SH-SY5Y (cell line): ENCODE results near the gene HMHB1.

Source experiments
- GATA2 ChIP-seq: IDR thresholded peaks from 2 replicates; pipeline ENCODE4 v1.6.1; 2011; ENCODE audit warnings: mild to moderate bottlenecking, low read depth, low read length
- GATA3 ChIP-seq: IDR thresholded peaks from 2 replicates; pipeline ENCODE4 v1.6.1; 2011; ENCODE audit warnings: low read depth, mild to moderate bottlenecking, low read length, moderate library complexity

Gene HMHB1

DNA sequence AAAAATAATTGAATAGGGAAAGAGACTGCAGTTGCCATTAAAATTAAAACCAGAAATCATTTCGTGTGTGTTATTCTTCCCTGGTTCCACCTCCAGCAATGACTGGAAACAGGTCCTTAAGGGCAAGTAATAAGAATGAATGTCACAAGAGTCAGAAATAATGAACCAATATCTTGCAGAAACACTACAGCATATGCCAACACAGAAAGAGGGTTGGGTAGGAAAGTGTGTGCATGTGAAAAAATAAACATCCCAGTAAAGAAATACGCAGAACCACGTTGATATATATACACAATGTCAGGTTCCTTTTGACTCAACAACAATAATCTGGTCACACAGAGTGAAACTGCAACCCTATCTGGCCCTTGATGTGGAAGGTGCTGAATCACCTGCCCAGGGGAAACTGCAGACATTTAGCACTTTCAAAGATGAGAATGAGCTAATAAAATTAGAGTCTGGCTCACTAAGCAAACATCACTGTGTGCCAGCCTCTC lies 15.0 kb downstream of the HMHB1 start:
- TF ChIP-seq GATA2 (no peak), GATA3 (no peak)

DNA sequence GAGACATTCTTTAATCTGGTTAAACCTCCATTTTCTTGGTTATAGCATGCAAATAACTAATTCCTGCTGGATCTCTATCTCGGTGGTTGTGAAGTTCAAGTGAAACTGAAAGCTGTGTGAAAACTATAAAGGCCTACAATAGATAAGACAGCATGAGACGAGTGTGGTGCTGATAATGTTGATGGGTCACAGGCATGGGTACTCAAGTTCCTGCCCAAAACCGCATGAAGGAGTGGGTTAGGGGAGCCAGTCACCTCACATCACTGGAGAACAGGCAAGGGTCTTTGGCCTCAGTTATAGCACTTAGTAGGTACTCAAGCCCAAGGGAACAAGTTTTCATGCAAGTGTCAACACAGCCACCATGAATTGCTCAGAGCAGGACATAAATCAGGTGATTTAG lies 16.7 kb downstream of the HMHB1 start:
- TF ChIP-seq GATA2, result no peak
- no peak for TF ChIP-seq GATA3

DNA sequence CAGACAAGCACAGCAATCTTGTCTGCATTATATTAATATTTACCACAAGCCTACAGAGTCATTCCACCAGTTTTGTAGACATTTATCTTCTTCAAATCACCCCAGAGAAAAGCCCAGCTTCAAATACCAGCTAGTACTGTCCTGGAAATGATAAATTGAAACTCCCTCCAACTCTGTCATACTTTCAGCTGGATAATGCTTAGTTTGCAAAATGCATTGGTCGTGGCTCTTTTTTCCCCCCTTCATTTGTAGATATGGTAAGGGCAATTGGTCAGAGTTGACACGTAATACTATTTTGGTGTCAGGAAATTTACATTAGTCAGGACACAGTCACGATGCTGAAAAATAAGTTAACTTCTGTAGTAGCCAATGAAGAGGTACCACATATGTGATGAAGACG lies 21.2 kb downstream of the HMHB1 start:
- no peak for TF ChIP-seq GATA3
- no peak for TF ChIP-seq GATA2

DNA sequence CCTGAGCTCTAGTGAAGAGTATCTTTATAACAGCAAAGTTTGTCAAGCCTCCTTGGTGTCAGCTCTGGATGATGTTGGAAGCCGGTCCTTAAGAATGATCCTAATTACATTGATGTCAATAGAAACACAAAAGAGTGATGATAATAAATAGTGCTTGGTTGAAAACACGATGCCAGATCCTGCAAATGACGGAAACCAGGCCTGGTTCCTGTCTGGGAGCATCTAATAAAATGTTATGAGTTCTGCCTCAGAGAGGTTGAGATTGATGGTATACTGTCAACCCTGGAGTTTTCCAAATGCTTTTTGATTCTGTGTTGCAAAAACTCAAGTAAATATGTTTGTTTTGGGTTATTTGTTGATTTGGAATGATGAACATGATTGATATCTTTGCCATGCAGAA lies 23.3 kb downstream of the HMHB1 start:
- TF ChIP-seq GATA2 (no peak), GATA3 (no peak)

DNA sequence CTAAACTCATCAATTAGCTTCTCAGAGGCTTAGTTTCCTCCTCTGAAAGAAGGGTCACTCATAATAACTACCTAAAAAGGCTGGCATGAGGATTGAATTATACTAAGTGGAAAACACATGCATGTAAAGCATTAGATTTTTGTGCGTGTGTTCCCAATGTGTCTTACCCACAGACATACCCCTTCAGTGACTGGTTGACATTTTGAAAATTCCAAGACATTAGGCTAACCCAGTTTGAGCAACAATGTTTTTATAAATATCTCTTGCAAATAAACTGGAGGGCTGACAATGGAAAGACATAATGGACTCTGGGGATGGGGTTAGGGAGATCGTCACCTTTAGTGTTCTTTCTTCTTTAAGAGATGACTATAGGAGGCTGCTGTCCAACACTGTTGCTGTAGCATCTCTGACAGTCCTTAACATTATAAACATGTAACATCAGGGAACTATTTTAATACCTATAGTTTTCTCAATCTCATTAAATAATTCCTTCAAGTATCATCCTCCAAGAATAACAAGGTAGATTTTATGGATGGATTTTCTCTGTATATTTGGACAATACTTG lies 24.3 kb downstream of the HMHB1 start:
- no peak for TF ChIP-seq GATA2
- no peak for TF ChIP-seq GATA3

DNA sequence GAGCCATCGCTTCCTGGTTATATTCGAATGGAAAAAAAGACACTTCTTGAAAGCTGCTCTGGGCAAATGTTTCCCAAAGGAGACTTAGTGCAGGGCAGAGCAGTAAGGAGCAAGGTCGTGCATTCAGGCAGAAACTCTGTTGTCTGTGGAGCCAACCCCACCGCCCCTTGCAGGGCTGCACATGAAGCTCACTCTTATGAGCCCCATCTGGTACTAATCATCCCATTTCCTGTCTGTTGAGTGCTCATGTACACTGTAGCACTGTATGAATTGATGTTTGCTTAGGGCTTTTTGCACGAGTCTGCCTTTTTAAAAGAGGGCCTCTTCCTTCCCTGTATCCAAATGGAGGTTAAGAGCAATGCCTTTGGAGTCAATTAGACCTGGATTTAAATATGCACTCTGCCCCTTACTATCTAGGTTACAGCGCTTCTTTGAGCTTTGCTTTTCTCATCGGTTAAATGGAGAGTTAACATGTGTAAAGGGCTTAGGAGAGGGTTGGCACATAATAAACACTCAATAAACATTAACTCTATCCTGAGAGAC lies 25.4 kb downstream of the HMHB1 start:
- no peak for TF ChIP-seq GATA2
- TF ChIP-seq GATA3, result no peak

DNA sequence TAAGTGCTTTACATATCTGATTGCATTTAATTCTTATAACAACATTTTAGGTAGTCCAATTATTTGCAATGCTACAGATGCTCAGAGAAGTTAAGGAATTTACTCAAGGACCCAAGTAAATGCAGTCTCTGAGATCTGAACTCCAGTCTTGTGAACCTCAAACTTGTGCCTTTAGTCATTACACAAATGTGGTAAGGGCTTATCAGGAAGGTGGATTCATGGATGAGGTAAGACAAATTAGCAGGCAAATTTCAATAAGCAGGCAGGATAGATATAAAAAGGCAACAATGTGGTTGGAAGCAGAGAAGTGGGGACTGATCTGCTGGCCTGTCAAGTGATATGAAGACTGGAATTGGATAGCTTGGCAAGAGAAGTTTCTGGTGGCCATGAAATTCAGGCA lies 29.5 kb downstream of the HMHB1 start:
- TF ChIP-seq GATA2 (no peak), GATA3 (no peak)

DNA sequence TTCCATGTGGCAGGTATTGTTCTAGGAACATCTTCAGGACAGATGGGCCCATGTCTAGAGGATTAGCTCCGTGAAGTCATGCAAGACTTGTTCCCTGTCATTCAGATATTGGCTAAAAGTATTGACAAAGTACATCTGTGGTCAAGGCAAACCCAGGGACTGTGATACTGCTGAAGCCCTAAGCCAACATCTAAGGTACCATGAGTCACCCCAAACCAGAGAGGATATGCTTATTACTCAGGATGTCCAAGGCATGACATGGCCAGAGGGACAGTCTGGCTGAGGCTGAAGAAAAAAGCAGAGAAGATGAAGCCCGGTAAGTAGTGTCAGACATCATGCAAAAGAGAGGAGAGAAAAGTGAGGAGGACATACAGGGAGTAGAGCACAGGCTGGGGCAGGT lies 31.0 kb downstream of the HMHB1 start:
- TF ChIP-seq GATA2 (no peak), GATA3 (no peak)

DNA sequence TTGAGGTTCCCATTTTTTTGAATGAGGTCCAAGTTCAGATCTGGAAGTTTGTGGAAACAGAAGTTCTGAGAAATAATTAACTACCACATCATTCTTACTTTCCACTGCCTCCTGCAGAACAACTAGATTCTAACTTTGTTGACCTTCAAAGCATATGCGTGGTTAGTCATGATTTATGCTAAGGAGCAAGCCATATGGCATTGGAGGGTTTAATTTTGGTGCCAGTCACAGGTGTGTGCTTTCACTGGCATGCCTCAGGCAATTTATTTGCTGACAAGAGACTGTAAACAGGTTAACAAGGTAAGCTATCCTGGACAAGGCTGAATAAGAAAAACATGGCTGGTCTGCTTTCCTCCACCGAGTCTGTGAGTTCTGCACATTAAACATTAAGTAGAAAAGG lies 31.5 kb downstream of the HMHB1 start:
- TF ChIP-seq GATA2, result no peak
- TF ChIP-seq GATA3, result no peak

DNA sequence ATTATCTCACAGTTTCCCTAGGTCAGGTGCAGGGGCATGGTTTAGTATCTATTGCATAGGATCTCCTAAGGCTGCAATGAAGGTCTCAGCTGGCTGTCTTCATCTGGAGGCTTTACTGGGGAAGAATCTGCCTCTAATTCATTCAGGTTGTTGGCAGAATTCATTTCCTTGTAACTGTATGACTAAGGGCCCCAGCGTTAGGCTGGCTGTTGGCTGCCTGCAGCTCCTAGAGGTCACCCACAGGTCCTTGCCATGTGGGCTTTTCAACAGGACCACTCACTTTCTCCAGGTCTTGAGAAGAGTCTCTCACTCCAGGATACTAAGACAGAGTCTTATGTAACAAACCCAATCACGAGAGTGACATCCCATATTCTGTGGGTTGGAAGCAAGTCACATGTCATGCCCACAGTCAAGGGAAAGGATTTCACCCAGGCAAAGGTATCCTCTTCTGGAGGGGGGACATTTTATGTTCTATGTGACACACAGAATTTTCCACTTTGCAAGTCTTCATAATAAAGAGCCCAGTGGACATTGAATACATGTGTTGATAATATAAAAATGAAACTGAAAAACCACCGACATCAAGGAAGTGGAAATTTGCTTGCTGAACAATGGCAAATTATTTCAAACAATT lies 38.2 kb downstream of the HMHB1 start:
- TF ChIP-seq GATA2 (no peak), GATA3 (no peak)

DNA sequence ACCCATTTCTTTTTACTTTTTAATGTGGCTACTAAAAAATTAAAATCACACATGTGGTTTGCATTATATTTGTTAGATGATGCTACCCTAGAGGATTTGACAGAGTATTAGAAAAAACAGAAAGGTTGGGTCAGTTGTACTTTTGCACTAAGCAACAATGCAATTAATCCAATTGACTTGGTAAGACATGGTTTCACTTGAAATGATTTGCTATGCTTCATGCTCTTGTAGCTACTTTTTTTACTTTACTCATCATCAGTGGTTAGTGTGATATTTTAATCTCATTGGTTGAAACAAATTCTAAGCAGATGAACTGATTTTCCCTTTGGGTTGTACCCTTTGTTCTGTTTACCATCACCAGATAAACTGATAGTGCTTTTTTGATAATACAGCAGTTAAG lies 39.4 kb downstream of the HMHB1 start:
- TF ChIP-seq GATA3, result no peak

DNA sequence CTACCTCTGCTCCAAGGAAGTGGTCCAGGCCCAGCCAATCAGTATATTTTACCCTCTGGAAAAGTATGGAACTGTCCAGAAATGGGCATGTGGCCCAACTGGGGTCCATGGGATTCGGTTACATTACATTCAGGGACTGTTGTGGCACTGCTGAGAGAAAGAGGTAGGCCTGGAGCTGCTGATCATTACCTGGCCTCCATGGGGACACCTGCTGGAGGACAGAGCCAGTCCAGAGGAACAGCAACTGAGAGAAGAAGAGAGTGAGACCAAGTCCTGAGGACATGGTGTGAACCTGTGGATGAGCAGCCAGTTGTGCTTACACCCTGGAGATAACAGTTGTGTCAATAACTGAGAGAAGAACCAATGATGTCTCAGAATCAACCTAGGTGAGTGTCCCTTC lies 48.2 kb downstream of the HMHB1 start:
- TF ChIP-seq GATA3 (no peak), GATA2 (no peak)

DNA sequence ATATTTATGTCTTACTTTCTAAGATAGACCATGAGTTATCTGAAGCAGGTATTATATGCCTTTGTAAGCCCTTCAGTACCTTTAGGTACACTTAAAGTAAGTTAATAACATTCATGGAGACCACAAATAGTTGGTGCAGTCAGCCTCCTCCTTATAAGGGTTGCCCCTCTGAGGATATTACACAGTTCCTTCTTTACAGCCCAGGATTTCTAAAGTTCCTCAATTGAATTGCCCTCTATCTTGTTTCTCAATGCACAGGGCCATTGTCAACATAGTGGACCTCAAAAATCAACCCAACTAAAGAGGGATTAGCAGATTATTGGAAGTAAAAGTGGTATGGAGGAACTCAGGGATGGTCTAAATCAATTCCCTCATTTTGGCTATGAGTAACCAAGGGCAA lies 50.3 kb downstream of the HMHB1 start:
- TF ChIP-seq GATA3 (no peak), GATA2 (no peak)

DNA sequence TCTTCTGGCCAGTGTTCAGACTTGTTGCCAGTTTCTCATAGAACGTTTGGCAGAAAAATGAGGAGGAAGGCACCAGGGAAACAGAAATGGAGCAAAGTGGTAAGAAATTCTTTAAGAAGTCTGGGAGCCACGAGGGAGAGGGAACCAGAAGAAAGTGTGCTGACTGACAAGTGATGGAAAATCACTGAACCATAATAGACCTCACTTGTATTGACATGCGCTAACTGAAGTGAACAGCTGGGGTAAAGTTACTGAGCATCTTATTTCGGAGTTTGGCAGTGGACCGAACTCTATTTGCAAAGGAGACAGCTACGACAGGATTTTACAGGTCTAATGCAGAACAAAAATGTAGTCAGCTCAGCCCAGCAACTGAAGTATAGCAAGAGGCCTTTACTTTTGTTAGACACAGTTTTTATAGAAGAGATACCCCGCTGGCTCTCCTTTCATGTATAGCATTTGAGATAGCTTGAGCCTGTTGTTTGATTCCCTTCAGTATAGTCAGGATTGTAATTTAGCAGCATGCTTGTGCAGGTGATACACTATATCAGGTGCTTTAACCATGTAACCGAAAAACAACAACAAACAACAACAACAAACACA lies 53.6 kb downstream of the HMHB1 start:
- no peak for TF ChIP-seq GATA3
- no peak for TF ChIP-seq GATA2
